K562 (cell line): ENCODE data around the gene STK16. TPM values are rescaled to one million over a fixed set of nuclear protein-coding genes. Genes with fewer than 3 reads are reported as not detected.
A peak's percentile ranks its signal among the peaks of the same experiment; 100 is the strongest.

Experiments used
- CHD2 ChIP-seq: IDR thresholded peaks from 2 replicates; pipeline ENCODE4 v1.6.1; 2011; ENCODE audit warnings: low read depth, low read length
- CSDE1 ChIP-seq, 2 experiments: fragments of 450-650 bp; IDR thresholded peaks; 2 replicates each; pipeline ENCODE4 v1.6.1; 2016; ENCODE audit warnings: mild to moderate bottlenecking in 1 of 2
- ETV5 ChIP-seq: sonication (generic); formaldehyde crosslinking; IDR thresholded peaks from 2 replicates; pipeline ENCODE4 v1.4.0; 2020; ENCODE audit warnings: low read depth, mild to moderate bottlenecking, missing genetic modification reagents
- JUN ChIP-seq, 2 experiments: sonication (generic) in 1 of 2; formaldehyde crosslinking in 1 of 2; IDR thresholded peaks; 2 replicates each; pipeline versions ENCODE4 v1.6.1 to v1.8.0; 2012 to 2022; ENCODE audit warnings: borderline replicate concordance in 2 of 2, mild to moderate bottlenecking in 2 of 2, improper control_type of control experiment in 1 of 2, low read depth in 1 of 2, low read length in 1 of 2, missing genetic modification reagents in 1 of 2
- MYBL2 ChIP-seq, 2 experiments: fragments of 450-650 bp in 1 of 2; sonication (generic) in 1 of 2; formaldehyde crosslinking in 1 of 2; IDR thresholded peaks; 2 replicates each; pipeline versions ENCODE4 v1.6.1 to v1.8.1; 2017 to 2022; ENCODE audit warnings: borderline replicate concordance in 1 of 2, inconsistent platforms in 1 of 2, low read depth in 1 of 2, mild to moderate bottlenecking in 1 of 2, missing genetic modification reagents in 1 of 2, moderate library complexity in 1 of 2
- RAD51 ChIP-seq: fragments of 450-650 bp; IDR thresholded peaks from 2 replicates; pipeline ENCODE4 v1.7.1; 2016; ENCODE audit warnings: low read depth, mild to moderate bottlenecking, borderline replicate concordance
- RBBP5 ChIP-seq: fragments of 200-600 bp; sonication (generic); IDR thresholded peaks from 2 replicates; pipeline ENCODE4 v1.6.1; 2012; ENCODE audit warnings: borderline replicate concordance, mild to moderate bottlenecking, low read length, control low read depth, inconsistent platforms; ENCODE audit not compliant: insufficient read depth, poor library complexity, severe bottlenecking
- SUPT5H ChIP-seq: fragments of 450-650 bp; IDR thresholded peaks from 2 replicates; pipeline ENCODE4 v1.6.1; 2016
- TAF1 ChIP-seq: IDR thresholded peaks from 2 replicates; pipeline ENCODE4 v1.6.1; 2011; ENCODE audit warnings: mild to moderate bottlenecking, low read length, moderate library complexity; ENCODE audit not compliant: insufficient read depth, control insufficient read depth, severe bottlenecking; ENCODE audit errors: extremely low read depth
- TAF7 ChIP-seq: fragments of 450-650 bp; IDR thresholded peaks from 2 replicates; pipeline ENCODE4 v1.6.1; 2016; ENCODE audit warnings: missing genetic modification characterization, missing compliant biosample characterization
- TAF9B ChIP-seq: fragments of 450-650 bp; IDR thresholded peaks from 2 replicates; pipeline ENCODE4 v1.6.1; 2018; ENCODE audit warnings: mild to moderate bottlenecking; ENCODE audit not compliant: partially characterized antibody
- ZNF324 ChIP-seq: fragments of 250-450 bp; sonication (Bioruptor Pico); IDR thresholded peaks from 2 replicates; pipeline ENCODE4 v1.4.0; 2020; ENCODE audit warnings: mild to moderate bottlenecking
- polyA plus RNA-seq, 8 experiments: library from polyadenylated mRNA; depleted of rRNA in 4 of 8; stranded (reverse) in 5 of 8; unstranded in 3 of 8; fragments of >200 nt; fragmentation: Nextera tagmentation in 2 of 8; fragmentation: Illumina TruSeq in 1 of 8; extraction: Ambion mirVana in 2 of 8; extraction: Trizol in 1 of 8; gene quantifications; 2 replicates each; pipeline versions ENCODE4 v1.2.1 to v1.2.3, GENCODE V29; 2011 to 2014; ENCODE audit warnings: inconsistent platforms in 1 of 8, missing spikeins in 1 of 8
- total RNA-seq, 7 experiments: library from RNA; depleted of rRNA in 6 of 7; stranded (reverse); fragments of >200 nt in 6 of 7; fragmentation: Illumina TruSeq in 2 of 7; extraction: Trizol in 2 of 7; gene quantifications; 2 replicates each; pipeline versions ENCODE4 v1.2.1 to v1.2.3, GENCODE V29; 2011 to 2021; ENCODE audit warnings: low replicate concordance in 1 of 7
- TF ChIP-seq, protein P1 (sequence below): fragments of 450-650 bp; IDR thresholded peaks from 2 replicates; pipeline ENCODE4 v1.6.1; 2018; ENCODE audit not compliant: partially characterized antibody
- TF ChIP-seq, protein P2 (sequence below): fragments of 450-650 bp; IDR thresholded peaks from 2 replicates; pipeline ENCODE4 v1.6.1; 2016; ENCODE audit warnings: low read depth

Gene STK16
- total and polyA plus RNA-seq, 9 of the 15 experiments (the other 6 are each of a cell fraction or from before 2014, with no cell fraction given) = 5.4 to 36.2 (median 17.8) TPM

DNA sequence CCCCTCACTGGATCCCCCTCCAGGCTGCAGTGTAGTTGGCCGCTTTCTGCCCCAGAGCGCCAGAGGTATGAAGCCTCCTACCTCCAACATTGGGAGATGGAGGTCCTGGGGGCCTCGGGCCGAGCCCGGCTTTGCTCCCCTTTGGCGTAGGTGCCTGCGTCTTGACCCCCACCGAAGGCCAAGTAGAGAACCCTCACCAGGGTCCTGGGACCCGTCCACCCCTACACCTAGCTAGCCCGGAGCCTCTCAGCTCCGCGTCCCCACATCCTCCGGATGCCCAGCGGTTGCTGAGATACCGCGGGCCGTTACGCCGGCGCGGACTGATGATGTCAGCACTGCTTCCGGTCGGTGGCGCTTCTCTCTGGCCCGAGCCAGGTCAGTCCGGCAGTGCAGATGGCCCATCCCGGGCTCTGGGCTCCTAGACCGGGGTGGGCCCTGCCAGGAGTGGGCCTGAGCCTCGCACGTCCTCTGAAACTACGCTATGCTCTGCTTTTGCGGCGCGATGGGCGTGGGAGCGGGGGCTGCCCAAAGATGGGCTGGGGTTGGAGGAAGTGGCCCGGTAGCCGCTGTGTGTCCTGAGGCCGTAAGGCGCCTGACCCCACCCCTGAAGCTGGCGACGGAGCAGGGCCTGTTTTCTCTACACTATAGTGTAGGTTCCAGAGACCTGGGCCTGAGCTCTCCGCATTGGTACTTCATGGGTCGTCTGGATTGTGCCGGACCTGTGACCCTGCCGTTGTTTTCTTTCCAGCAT, at the start of gene STK16, which contains the start of gene GLB1L (continued):
- TF ChIP-seq, protein P1, sequence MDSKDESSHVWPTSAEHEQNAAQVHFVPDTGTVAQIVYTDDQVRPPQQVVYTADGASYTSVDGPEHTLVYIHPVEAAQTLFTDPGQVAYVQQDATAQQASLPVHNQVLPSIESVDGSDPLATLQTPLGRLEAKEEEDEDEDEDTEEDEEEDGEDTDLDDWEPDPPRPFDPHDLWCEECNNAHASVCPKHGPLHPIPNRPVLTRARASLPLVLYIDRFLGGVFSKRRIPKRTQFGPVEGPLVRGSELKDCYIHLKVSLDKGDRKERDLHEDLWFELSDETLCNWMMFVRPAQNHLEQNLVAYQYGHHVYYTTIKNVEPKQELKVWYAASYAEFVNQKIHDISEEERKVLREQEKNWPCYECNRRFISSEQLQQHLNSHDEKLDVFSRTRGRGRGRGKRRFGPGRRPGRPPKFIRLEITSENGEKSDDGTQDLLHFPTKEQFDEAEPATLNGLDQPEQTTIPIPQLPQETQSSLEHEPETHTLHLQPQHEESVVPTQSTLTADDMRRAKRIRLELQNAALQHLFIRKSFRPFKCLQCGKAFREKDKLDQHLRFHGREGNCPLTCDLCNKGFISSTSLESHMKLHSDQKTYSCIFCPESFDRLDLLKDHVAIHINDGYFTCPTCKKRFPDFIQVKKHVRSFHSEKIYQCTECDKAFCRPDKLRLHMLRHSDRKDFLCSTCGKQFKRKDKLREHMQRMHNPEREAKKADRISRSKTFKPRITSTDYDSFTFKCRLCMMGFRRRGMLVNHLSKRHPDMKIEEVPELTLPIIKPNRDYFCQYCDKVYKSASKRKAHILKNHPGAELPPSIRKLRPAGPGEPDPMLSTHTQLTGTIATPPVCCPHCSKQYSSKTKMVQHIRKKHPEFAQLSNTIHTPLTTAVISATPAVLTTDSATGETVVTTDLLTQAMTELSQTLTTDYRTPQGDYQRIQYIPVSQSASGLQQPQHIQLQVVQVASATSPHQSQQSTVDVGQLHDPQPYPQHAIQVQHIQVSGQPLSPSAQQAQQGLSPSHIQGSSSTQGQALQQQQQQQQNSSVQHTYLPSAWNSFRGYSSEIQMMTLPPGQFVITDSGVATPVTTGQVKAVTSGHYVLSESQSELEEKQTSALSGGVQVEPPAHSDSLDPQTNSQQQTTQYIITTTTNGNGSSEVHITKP = peak; percentile 50
- TF ChIP-seq TAF9B (peak; percentile 69), ETV5 (CRISPR knock-in tag) (peak; percentile 73; the same call in 1 of the 2 replicates), TAF7 (no peak), CSDE1 (IDR thresholded peaks at IDR 0.05) (0 out of 4 replicates have a peak, but pooled peaks of 1 of the 2 experiments have one; percentile 23), JUN (IDR thresholded peaks at IDR 0.05; ENCODE audit: borderline replicate concordance, low read depth, low read length) (no peak), JUN (CRISPR knock-in tag; IDR thresholded peaks at IDR 0.05; ENCODE audit: borderline replicate concordance) (peak; percentile 25; the same call in 1 of the 2 replicates), RBBP5 (peak; percentile 28), RAD51 (no peak), SUPT5H (peak; percentile 91), CHD2 (0 out of 2 replicates have a peak, but pooled peaks have one; percentile 18), ZNF324 (CRISPR knock-in tag) (no peak), TAF1 (peak; percentile 84), MYBL2 (IDR thresholded peaks at IDR 0.05; ENCODE audit: low read depth) (no peak; the same call in 1 of the 2 replicates), MYBL2 (CRISPR knock-in tag; IDR thresholded peaks at IDR 0.05; ENCODE audit: borderline replicate concordance) (no peak)
- TF ChIP-seq, protein P2, sequence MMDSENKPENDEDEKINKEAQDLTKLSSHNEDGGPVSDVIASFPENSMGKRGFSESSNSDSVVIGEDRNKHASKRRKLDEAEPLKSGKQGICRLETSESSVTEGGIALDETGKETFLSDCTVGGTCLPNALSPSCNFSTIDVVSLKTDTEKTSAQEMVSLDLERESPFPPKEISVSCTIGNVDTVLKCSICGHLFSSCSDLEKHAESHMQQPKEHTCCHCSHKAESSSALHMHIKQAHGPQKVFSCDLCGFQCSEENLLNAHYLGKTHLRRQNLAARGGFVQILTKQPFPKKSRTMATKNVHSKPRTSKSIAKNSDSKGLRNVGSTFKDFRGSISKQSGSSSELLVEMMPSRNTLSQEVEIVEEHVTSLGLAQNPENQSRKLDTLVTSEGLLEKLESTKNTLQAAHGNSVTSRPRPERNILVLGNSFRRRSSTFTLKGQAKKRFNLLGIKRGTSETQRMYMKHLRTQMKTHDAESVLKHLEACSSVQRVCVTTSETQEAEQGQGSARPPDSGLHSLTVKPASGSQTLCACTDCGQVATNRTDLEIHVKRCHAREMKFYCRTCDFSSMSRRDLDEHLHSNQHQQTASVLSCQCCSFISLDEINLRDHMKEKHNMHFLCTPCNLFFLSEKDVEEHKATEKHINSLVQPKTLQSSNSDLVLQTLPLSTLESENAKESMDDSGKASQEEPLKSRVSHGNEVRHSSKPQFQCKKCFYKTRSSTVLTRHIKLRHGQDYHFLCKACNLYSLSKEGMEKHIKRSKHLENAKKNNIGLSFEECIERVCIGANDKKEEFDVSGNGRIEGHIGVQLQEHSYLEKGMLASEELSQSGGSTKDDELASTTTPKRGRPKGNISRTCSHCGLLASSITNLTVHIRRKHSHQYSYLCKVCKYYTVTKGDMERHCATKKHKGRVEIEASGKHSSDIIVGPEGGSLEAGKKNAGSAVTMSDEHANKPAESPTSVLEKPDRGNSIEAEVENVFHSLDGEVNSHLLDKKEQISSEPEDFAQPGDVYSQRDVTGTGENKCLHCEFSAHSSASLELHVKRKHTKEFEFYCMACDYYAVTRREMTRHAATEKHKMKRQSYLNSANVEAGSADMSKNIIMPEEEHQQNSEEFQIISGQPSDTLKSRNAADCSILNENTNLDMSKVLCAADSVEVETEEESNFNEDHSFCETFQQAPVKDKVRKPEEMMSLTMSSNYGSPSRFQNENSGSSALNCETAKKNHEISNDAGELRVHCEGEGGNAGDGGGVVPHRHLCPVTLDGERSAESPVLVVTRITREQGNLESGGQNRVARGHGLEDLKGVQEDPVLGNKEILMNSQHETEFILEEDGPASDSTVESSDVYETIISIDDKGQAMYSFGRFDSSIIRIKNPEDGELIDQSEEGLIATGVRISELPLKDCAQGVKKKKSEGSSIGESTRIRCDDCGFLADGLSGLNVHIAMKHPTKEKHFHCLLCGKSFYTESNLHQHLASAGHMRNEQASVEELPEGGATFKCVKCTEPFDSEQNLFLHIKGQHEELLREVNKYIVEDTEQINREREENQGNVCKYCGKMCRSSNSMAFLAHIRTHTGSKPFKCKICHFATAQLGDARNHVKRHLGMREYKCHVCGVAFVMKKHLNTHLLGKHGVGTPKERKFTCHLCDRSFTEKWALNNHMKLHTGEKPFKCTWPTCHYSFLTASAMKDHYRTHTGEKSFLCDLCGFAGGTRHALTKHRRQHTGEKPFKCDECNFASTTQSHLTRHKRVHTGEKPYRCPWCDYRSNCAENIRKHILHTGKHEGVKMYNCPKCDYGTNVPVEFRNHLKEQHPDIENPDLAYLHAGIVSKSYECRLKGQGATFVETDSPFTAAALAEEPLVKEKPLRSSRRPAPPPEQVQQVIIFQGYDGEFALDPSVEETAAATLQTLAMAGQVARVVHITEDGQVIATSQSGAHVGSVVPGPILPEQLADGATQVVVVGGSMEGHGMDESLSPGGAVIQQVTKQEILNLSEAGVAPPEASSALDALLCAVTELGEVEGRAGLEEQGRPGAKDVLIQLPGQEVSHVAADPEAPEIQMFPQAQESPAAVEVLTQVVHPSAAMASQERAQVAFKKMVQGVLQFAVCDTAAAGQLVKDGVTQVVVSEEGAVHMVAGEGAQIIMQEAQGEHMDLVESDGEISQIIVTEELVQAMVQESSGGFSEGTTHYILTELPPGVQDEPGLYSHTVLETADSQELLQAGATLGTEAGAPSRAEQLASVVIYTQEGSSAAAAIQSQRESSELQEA = no peak
